Endometrium (tissue), 2 donors: ENCODE results near the gene ARHGAP4.
A peak's percentile ranks its signal among the peaks of the same experiment; 100 is the strongest.

Experiments used
- FAIRE-seq: peaks from 2 replicates; lab custom pipeline; 2012; peaks lifted over from hg19 to GRCh38; lab: Jason Lieb, UNC
- donor health status: control.
- donor health status: control.

ARHGAP4 gene

DNA sequence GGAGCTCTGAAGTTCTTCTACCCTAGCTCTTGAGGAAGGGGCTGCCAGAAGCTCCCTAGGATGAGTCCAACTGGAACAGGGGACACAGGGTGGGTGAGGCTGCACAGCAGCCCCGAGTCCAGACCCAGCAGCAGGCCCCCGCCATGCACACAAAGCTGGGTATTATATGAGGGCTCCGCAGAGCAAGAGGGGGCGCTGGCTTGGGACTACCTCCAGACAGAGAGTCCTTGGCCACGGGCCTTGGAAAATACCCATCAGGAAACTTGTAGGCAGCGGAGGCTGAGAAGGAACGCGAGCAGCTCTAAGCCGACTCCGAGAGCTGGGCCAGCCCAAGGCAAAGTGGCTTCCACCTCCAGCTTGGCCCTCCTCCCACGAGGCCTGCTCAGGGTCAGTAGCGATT lies 37.5 kb upstream of the ARHGAP4 start:
- FAIRE-seq = no peak

DNA sequence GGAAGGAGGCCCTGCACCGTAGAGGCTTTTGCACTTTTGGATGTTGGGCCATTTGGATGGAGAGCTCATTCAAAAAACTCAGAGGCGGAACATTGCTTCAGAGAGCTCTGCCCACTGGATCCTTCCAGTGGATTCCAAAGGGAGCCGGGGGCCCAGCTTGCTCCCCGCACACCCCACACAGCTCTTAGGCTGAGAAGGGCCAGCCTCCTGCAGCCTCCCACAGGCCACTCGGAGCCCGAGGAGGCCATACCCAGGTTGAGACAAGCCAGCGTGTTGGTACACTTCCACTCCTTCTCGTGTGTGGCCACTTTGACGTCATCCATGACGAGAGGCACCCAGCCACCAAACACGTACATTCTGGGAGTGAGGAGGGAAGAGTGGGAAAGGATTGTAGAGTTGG lies 35.2 kb upstream of the ARHGAP4 start:
- FAIRE-seq = no peak

DNA sequence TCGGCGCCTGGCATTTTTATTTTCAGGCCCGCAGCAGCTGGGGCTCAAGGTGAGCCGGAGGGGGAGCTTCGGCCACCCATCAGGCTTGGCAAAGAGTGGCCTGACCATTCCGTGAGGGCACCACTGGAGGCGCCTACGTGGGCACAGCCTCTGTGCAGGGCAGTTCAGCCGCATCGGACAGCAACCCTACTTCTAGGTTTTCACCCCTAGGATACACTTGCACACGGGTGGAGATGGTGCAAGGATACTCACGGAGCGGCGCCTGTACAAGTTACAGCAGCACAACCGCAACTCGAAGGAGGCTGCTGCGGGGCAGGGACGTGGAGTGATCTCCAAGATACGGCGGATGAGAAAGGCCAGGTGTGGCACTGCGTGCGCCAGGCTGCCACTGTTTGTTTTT lies 34.7 kb upstream of the ARHGAP4 start:
- no peak for FAIRE-seq

DNA sequence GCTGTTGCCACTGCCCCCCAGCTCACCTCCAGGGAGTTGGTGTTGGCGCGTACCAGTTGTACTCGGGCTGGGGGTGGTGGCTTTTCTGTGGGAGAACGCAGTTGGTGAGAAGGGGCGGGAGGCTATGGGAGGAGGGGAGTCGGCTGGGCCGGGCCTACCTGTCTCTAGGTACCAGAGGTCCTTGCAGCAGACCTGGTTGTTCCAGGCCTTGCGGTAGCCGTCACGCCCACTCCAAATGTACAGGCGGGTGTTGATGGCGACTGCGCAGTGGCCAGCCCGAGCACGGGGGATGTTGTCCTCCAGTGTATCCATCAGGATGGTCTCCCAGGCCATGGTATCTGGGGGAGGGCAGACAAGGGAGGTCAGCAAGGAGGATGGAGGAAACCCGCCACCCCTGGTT lies 34.0 kb upstream of the ARHGAP4 start:
- no peak for FAIRE-seq

DNA sequence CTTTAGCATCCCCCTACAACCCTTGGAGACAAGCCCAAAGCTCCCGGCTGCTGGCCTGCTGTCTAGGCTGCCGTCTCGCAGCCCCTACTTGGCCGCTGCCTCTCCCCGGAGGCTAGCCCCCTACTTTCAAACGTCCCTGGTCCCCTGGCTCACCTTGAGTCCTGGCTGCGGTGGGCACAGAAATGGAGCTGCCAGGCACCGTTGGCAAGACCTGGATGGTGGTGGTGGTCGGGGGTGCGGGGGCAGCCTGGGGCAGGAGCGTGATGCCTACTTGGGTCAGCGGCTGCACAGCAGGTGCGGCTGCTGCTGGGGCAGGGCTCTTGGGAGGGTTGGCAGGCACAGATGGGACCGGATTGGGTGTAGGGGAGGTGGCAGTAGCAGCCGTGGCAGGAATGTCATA lies 33.6 kb upstream of the ARHGAP4 start:
- no peak for FAIRE-seq

DNA sequence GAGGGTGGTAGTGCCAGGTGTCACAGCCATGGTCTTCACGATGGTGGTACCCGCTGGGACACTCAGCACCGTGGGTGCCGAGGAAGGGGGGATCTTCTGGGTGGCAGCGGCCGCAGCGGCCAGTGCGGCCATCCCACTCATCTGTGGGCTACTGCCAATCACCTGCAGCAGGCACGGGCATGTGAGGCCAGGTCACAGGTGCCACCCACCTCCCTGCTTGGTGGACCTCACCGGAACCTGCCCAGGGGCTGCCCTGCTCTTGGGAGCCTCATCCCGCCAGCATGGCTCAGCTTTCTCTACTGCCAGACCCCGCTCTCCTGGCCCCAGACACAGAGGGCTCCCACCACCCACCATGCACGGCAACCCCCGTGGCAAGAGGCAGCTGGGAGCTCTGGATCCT lies 32.5 kb upstream of the ARHGAP4 start:
- no peak for FAIRE-seq

DNA sequence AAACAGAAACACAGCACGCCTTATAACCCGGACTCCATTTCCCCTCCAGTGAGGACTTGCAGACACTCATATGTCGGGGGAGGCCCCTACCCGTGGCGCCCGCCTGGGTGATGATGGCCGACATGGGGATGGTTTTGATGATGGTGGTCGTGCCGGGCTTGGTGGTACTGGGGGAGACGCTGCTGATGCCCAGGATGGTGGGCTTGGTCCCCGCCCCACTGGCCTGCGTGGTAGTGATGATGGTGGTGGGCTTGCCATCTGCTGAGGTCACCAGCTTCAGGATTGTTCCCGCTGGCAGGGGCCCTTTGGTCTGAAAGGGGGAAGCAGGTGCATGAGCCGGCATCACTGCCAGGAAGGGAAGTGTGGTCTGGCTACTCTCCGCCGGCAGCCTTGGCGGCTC lies 31.2 kb upstream of the ARHGAP4 start:
- FAIRE-seq = no peak

DNA sequence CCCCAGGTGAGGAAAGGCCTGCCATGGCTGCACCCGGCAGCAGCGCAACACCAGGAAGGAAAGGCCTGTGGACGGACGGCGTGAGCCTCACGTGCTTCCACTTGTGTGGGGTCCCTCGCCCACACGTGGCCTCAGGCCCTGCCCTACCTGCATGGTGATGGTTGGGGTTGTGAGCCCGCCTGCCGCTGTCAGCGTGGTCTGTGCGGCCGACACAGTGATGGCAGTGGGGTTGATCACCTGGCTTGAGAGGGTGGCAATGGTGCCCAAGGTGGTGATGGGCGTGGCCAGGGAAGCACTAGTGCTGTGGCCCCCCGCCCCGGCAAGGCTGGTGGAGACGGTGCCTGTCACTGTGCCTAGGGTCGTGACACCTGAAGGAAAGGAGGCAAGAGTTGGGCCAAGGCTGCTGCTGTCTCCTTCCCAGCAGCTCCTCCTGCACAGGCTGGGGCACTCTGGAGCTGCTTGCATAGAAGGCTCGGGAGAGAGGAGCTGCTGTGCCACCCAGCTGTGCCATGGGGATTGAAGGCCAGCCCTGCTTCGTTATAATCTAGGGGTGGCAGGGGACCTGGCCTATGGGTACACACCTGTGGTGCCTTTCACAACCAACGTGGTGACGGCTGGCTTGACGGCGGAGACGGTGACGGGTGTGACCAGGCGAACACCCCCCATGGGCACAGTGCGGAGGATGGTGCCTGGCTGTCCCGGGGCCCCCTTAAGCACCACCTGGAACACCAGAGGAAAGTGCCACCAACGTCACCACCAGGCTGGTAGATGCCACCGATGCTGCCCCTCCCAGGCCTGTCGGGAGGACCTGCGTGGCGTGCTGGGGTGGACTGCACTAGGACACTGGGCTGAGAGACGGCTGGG lies 30.2 kb upstream of the ARHGAP4 start:
- FAIRE-seq = no peak

DNA sequence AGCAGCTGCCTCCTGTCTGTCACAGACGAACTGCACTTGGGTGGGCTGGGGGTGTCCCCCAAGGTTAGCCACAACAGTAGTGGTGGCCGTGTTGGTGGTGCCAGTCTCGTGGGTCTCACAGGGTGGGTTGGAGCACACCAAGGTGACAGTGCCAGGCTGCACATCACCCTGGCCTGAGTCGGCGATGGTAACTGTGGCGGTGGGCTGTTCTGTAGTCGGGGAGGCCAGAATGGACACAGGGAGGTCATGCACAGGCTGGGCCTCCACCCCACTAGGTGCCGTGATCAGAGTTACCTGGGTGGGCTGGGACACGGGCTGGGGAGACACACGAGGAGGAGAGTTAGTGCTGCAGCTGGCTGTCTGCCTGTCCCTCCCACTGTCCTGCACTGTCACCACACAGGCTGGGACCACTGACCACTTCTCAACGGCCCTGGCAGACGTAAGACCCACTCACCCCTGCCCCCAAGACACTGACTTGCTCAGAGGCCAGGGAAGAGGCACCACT lies 29.2 kb upstream of the ARHGAP4 start:
- no peak for FAIRE-seq

DNA sequence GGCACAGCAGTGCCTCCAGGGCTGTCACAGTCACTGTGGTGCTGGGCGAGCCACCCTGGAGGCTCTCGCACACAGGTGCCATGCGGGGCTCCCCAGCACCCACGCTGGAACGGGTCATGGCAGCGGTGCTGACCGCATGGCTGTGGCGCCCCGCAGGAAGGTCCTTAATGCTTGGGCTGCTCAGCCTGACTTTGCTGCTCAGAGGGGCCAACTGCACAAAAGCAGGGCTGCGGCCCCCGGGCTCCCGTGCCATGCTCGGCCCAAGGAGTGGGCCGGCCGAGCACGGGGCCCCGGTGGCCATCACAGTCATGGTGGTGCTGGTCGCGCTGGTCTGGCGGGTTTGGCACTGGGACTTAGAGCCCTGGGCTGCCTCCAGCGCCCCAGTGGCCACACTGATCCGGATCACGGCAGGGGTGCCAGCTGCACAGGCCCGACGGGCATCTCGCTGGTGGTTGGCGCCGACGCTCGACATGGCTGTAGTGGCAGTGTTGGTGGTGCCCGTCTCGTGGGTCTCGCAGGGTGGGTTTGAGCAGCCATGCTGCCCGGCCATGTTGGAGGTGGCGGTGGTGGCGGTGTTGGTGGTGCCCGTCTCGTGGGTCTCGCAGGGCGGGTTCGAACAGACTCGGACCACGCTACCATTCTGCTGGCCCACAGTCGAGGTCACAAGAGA lies 28.6 kb upstream of the ARHGAP4 start:
- no peak for FAIRE-seq

DNA sequence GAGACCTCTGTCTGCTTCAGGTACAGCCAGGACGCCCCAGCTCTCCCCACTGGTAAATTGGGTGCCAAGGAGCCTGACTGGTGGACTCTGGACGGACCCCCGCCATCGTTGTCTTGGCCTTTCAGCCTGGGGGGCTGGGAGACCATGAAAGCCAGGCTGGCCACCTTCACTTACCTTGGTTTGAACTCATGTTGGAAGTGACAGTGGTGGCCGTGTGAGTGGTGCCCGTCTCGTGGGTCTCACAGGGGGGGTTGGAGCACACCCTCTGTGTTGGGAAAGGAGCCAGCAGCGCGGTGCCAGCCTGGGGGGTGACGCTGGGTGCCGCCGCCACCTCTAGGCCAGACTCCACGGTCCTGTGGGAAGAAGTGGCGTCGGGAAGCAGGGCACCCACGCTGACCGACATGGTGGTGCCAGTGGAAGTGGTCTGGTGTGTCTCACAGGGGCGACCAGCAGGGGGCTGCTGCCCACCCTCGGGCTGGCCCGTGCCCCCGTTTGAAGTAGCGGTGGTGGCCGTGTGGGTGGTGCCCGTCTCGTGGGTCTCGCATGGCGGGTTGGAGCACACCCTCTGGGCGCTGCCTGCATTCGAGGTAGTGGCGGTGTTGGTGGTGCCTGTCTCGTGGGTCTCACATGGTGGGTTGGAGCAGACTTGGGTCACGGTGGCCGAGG lies 28.0 kb upstream of the ARHGAP4 start:
- no peak for FAIRE-seq

DNA sequence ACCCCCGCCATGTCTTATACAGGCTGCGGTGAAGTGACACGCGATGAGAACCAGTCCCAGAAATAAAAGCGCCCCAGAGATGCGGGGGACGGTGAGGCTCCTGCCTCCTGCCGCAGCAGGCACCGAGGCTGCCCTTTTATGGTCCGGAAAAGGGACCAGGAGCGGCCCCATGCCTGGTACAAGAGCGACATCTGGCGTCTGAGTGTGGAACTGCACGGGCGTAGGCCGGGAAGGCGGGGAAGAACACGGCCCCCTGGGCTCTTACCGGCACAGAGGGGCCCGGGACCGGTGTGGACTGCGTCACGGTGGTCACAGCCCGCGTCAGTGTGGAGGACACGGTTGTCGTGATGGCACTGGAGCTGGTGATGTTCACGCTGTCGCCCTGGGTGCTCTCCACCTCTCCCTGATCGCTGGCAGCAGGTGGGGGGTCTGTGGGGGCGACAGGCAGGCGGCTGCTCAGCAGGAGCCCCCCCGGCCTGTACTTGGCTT lies 27.3 kb upstream of the ARHGAP4 start:
- FAIRE-seq = no peak

DNA sequence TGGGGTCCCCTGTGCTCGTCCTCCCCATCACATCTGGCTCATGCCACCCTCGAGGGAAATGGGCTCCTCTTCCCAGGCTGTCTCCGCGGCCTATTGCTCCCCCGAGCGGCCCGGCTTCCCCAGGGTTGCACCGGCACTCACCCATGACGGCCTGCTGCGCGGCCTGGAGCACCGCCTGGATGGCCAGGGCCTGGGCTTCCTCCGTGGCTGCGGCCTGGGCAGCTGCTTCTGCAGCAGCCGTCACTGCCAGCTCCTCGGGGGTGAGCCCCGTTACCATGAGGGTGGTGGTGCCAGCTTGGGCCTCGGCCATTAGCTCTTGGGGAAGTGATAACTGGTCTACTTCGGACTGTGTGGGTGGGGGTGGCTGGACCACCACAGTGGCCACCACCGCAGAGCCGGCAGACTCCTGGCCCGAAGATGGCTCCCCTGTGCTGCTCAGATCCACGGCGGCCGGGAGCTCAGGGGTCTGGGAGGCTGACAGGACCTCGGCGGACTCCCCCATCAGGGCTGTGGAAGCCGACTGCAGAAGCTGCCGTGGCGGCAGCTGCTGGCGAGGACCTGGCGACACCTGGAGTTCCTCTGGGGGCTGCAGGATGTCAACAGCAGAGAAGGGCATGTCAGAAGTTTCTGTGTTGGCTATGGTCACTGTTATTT lies 26.4 kb upstream of the ARHGAP4 start:
- FAIRE-seq = no peak

DNA sequence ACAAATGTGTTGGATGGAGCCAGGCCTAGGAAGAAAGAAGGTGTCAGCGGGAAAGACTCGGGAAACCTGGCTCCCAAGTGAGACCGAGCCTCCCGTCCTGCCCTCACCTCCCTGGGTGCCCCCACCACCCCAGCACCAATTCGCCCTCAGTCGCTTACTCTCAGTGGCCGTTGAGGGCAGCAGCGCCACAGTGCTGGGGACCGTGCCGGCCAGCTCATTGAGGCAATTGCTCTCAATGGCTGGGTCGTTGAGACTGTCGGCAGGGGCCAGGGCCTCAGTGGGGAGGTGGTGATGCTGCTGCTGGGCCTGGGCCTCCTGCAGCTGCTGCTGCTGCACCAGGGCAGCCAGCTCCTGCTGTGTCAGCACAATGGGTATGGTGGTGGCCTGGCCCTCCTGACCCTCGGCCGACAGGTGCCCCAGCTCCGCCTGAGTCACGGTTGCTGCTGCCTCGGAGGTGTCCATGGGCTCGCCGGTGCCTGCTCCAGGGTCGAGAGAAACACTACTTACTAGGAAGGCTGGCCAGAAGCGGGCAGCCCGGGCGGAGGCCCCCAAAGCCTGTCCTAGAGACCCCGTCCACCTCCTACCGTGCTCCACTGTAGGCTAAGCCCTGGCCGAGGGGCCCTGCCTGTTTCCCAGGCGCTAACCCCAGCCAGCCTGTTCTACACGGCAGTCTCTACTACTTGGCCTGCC lies 25.8 kb upstream of the ARHGAP4 start:
- FAIRE-seq = no peak

DNA sequence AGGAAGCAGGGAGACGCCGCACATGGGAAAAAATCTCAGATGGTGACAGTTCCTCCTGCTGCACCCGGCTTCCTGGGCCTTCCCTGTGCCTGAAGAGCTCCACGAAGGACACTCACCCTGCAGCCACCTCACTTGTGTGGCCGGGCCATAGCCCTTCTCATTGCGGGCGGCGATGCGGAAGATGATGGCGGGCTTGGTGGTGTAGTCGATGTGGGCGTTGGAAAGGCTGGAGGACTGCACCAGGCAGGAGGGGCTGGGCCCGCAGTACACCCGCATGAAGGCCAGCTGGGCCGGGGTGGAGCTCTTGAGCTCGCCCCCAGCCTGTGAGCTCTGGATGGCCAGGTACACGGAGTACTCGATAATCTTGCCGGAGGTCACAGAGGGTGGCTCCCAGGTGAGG lies 24.1 kb upstream of the ARHGAP4 start:
- no peak for FAIRE-seq

DNA sequence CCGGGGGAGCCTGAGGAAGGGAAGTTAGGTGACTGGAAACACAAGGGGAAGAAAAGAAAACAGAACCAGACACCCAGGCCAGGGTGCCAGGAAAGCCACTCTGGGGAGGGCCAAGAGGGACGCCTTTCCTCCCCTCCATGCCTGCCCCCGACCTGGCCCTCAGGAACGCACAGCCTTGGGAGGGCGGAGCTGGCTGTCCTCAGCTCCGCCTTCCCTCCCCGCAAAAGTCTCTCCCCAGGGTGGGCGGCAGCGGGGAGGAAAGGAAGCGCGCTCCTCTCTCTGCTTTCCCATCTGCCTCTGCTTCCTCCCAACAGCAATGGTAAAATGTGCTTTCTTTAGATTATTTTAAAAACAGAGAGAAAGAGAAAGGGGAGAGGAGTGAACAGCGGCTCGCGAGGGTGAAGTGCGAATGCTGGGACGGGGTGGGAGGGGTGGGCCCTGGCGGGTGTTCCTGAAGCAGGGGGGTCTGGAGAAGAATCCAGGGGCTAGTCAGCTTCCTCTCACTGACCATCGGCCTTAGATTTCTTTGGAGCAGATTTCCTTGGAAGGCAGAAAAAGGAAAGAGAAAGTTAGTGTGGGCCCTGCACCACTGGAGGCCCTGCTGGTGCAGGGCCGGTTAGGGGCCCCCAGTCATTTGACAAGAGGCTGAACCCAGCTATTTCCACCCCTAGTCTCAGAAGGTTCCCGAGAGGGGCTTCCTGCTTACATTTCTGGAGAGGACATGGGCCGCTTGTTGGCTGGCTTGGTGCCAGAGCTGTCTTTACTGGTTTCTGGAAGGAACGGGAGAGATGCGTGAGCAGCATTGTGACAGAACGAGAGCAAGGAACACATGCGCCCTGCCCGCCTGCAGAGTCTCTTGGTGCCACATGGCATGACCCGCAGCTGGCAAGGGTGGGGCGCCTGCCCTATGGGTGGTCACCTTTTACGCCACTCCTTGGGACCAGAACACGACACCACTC lies 23.1 kb upstream of the ARHGAP4 start:
- FAIRE-seq = no peak

DNA sequence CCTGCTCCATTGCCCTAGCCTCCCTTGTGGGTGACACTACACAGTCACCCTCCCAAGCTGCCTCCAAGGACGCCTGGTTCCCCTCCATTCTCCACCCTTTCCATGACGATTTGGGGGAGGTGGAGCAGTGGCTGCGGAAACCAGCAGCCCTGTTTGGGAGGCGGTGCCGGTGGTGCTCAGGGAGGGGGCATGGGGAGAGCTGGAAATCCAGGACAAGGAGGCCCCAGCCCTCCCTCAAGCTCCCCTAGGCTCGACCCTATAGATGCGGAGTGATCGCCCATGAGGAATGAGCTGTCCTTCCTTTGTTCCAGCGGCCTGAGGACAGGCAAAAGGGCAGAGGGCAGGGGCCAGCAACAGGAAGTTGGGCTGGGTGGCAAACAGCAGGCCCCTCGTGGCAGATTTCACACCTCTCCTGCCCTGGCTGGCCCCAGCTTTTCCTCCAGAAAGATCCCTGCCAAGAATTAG lies 22.0 kb upstream of the ARHGAP4 start:
- no peak for FAIRE-seq

DNA sequence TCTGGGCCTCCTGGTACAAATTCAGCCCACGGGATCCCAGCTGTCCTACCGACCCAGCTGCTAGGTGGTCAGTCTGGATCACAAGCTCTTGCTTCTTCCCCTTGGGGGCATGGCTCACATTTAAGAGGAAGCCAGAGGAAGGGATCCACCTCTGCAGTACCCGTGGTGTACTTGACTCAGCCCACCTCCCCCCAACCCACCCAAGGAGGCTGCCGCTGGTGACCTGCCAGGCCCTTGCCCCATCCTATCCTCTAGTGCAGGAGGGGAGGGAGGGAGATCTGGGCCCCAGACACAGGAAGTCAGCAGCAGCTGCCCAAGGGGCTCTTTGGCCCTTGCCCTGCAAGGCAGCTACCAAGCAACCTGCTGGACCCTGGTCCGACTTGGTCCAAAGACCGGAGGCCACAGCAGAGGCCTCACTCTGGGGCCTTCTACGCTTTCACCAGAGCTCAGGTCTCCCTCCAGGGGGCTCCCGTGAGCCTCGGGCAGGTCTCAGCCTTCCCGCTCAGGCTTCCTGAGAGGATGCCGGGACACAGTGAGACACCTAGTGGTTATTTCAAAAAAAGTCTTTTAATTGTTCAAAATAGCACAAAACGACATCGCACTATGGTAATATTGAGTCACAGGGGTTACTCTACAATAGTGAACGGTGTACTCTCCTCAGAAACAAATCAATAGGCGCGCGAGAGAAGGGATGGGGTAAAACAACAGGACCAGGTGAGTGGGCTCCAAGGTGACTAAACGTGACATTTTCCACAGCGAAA lies 21.1 kb upstream of the ARHGAP4 start:
- FAIRE-seq = peak; percentile 46
